Coronary artery (tissue), 2 donors: ENCODE results near the gene OR10K2.

ENCODE experiments used
- DNase-seq: peaks from one replicate; pipeline ENCODE4 v3.0.0-alpha.2; 2017; ENCODE audit warnings: low spot score
- H3K27ac ChIP-seq, 2 donors: fragments of 200-600 bp; sonication (generic); one replicate each; pipeline ENCODE4 v1.5.1; 2016 to 2019
- H3K4me3 ChIP-seq: fragments of 200-600 bp; sonication (generic); 2 replicates; pipeline ENCODE4 v1.5.1; 2016; ENCODE audit warnings: mild to moderate bottlenecking, moderate library complexity
- CTCF ChIP-seq: fragments of 200-600 bp; sonication (generic); IDR thresholded peaks from one replicate; pipeline ENCODE4 v1.5.1; 2019; ENCODE audit warnings: antibody characterized with exemption

The OR10K2 gene

GRCh38 chr1:158426137-158426536 lies at the start of gene OR10K2:
Gene OR10K2 (minus strand): TSS chr1:158426237. CDS start chr1:158420866, 5,371 bp downstream.
- no peak for TF ChIP-seq CTCF
- no peak for DNase-seq
- no peak within 1 kb of the TSS for H3K4me3 ChIP-seq
- no peak within 1 kb of the TSS for H3K27ac ChIP-seq

- TF ChIP-seq CTCF: no peak
- Histone ChIP-seq H3K27ac (no peak within 1 kb of the TSS), H3K4me3 (no peak within 1 kb of the TSS)
- DNase-seq: no peak
Measured at GRCh38 chr1:158471920-158472319, 45.9 kb upstream of the OR10K2 start, which contains the start of gene OR10R2. Gene OR10R2 (plus strand): TSS chr1:158472220. CDS start chr1:158472326, 106 bp downstream.

- no peak for DNase-seq
- no peak within 1 kb of the TSS for H3K27ac ChIP-seq
- no peak within 1 kb of the TSS for H3K4me3 ChIP-seq
- no peak for TF ChIP-seq CTCF
Measured at GRCh38 chr1:158461534-158461933, 35.5 kb upstream of the OR10K2 start, which contains the start of gene OR10K1. Gene OR10K1 (plus strand): TSS chr1:158461834. CDS start chr1:158465562, 3,728 bp downstream.

- H3K4me3 ChIP-seq: no peak overlapping the region
- no peak for DNase-seq
- TF ChIP-seq CTCF: no peak
- H3K27ac ChIP-seq: no peak overlapping the region
Measured at GRCh38 chr1:158458263-158458662, 32.2 kb upstream of the OR10K2 start.

GRCh38 chr1:158457246-158457645 lies 31.2 kb upstream of the OR10K2 start:
- no peak overlapping the region for H3K27ac ChIP-seq
- DNase-seq: no peak
- no peak for TF ChIP-seq CTCF
- H3K4me3 ChIP-seq: no peak overlapping the region

GRCh38 chr1:158454537-158454936 lies 28.5 kb upstream of the OR10K2 start:
- no peak overlapping the region for H3K27ac ChIP-seq
- DNase-seq: no peak
- no peak overlapping the region for H3K4me3 ChIP-seq
- TF ChIP-seq CTCF: no peak

- DNase-seq: no peak
- Histone ChIP-seq H3K4me3 (no peak overlapping the region), H3K27ac (no peak overlapping the region)
- TF ChIP-seq CTCF: no peak
Measured at GRCh38 chr1:158445376-158445775, 19.3 kb upstream of the OR10K2 start.
